HepG2 (cell line): Measurements from ENCODE around the gene CHRM2. TPM values are rescaled to one million over a fixed set of nuclear protein-coding genes. Genes with fewer than 3 reads are reported as not detected.

Source experiments
- ATAC-seq: fragments of 200-7000 bp; cut with Tn5 transposase; 3 replicates; pipeline ENCODE4 v1.9.1; 2020; ENCODE audit warnings: mild to moderate bottlenecking, moderate library complexity
- BruUV-seq: library from RNA; stranded (reverse); fragments of 400-500 nt; replicated peaks from 2 replicates; lab custom pipeline; 2021; lab: Mats Ljungman, UMichigan
- CTCF ChIA-PET: fragments of 300-600 bp; formaldehyde crosslinking; extraction: SDS; loops from one replicate; lab custom pipeline; 2021; ENCODE audit warnings: low total read pairs, inconsistent platforms, low intra/inter-chr PET ratio; lab: Yijun Ruan, JAX
- POLR2A ChIA-PET: fragments of 350-600 bp; sonication (Branson Sonifier 250); formaldehyde crosslinking; loops from one replicate; lab custom pipeline; 2020; ENCODE audit warnings: antibody characterized with exemption, inconsistent platforms; lab: Yijun Ruan, JAX
- DNase-seq: peaks from one replicate; pipeline ENCODE4 v3.0.0-alpha.2; 2015; ENCODE audit warnings: low spot score
- FAIRE-seq: peaks from 3 replicates; lab custom pipeline; 2011; peaks lifted over from hg19 to GRCh38; lab: Jason Lieb, UNC
- H2AFZ ChIP-seq: one replicate; pipeline ENCODE4 v1.6.1; 2011; ENCODE audit warnings: low read length, inconsistent platforms
- H3K27ac ChIP-seq: fragments of 300-600 bp; 3 replicates; pipeline ENCODE4 v1.8.0; 2011; ENCODE audit warnings: mixed run types, mild to moderate bottlenecking, mixed read lengths, low read length, inconsistent platforms; ENCODE audit not compliant: insufficient read depth; ENCODE audit errors: extremely low read length
- H3K27me3 ChIP-seq, 2 experiments: fragments of 200-600 bp in 1 of 2; 2 replicates in 1 of 2; 3 replicates in 1 of 2; pipeline versions ENCODE4 v1.6.0 to v1.8.0; 2011; ENCODE audit warnings: low read length in 2 of 2, mild to moderate bottlenecking in 2 of 2, moderate library complexity in 2 of 2, inconsistent platforms in 1 of 2; ENCODE audit not compliant: insufficient read depth in 2 of 2, control insufficient read depth in 1 of 2
- H3K36me3 ChIP-seq, 2 experiments: fragments of 200-600 bp in 1 of 2; replicated peaks in 1 of 2; 2 replicates in 1 of 2; 3 replicates in 1 of 2; pipeline versions ENCODE4 v1.5.1 to v1.8.0; 2011; ENCODE audit warnings: low read length in 2 of 2, inconsistent platforms in 1 of 2; ENCODE audit not compliant: insufficient read depth in 2 of 2, control insufficient read depth in 1 of 2
- H3K4me1 ChIP-seq: 2 replicates; pipeline ENCODE4 v1.5.1; 2012; ENCODE audit warnings: low read length, inconsistent platforms; ENCODE audit not compliant: insufficient read depth
- H3K4me2 ChIP-seq: 2 replicates; pipeline ENCODE4 v1.6.0; 2011; ENCODE audit warnings: low read depth, low read length, inconsistent platforms
- H3K4me3 ChIP-seq, 3 experiments: fragments of 200-600 bp in 1 of 3; sonication (generic), shearing (Covaris generic) in 1 of 3; replicated peaks in 1 of 3; 2 replicates each; pipeline ENCODE4 v1.5.1; 2011 to 2016; ENCODE audit warnings: low read length in 3 of 3, inconsistent platforms in 2 of 3, low read depth in 2 of 3, mild to moderate bottlenecking in 2 of 3, control low read depth in 1 of 3, mixed read lengths in 1 of 3; ENCODE audit not compliant: insufficient read depth in 1 of 3
- H3K79me2 ChIP-seq: one replicate; pipeline ENCODE4 v1.6.1; 2011; ENCODE audit warnings: low read length, inconsistent platforms; ENCODE audit not compliant: insufficient read depth
- H3K9ac ChIP-seq: 2 replicates; pipeline ENCODE4 v1.6.0; 2011; ENCODE audit warnings: mild to moderate bottlenecking, low read depth, low read length, inconsistent platforms; ENCODE audit not compliant: insufficient read depth
- H3K9me3 ChIP-seq: 2 replicates; pipeline ENCODE4 v1.5.1; 2012; ENCODE audit warnings: mild to moderate bottlenecking, low read length
- H4K20me1 ChIP-seq: 2 replicates; pipeline ENCODE4 v1.6.0; 2011; ENCODE audit warnings: inconsistent platforms, mild to moderate bottlenecking, low read length, moderate library complexity; ENCODE audit not compliant: insufficient read depth
- BCL6 ChIP-seq: IDR thresholded peaks from 2 replicates; pipeline ENCODE4 v1.6.1; 2016; ENCODE audit warnings: missing genetic modification reagents, missing compliant biosample characterization
- ERF ChIP-seq: IDR thresholded peaks from 2 replicates; pipeline ENCODE4 v1.6.1; 2018; ENCODE audit warnings: missing biosample characterization, missing genetic modification reagents
- GTF2F1 ChIP-seq: fragments of 150-350 bp; IDR thresholded peaks from 2 replicates; pipeline ENCODE4 v1.6.1; 2014; ENCODE audit warnings: low read length
- HNRNPK ChIP-seq: fragments of 200-400 bp; formaldehyde crosslinking; IDR thresholded peaks from 2 replicates; pipeline ENCODE4 v1.6.1; 2018; ENCODE audit warnings: low read length, low read depth, moderate library complexity, mild to moderate bottlenecking; ENCODE audit not compliant: poor library complexity, severe bottlenecking
- JARID2 ChIP-seq: sonication (generic); formaldehyde crosslinking; IDR thresholded peaks from 2 replicates; pipeline ENCODE4 v1.8.1; 2023; ENCODE audit warnings: missing genetic modification reagents, inconsistent platforms; ENCODE audit not compliant: insufficient replicate concordance
- KDM1A ChIP-seq: IDR thresholded peaks from 2 replicates; pipeline ENCODE4 v1.6.1; 2016; ENCODE audit warnings: missing compliant biosample characterization
- NONO ChIP-seq, 2 experiments: fragments of 450-650 bp in 1 of 2; sonication (generic) in 1 of 2; formaldehyde crosslinking in 1 of 2; IDR thresholded peaks in 1 of 2; conservative IDR thresholded peaks in 1 of 2; 2 replicates each; pipeline versions ENCODE4 v1.6.1 to v1.8.0; 2017 to 2022; ENCODE audit warnings: mild to moderate bottlenecking in 1 of 2, missing genetic modification reagents in 1 of 2, moderate library complexity in 1 of 2
- PBX2 ChIP-seq: IDR thresholded peaks from 2 replicates; pipeline ENCODE4 v1.6.1; 2016; ENCODE audit warnings: control low read depth
- TIGD3 ChIP-seq: sonication (generic); formaldehyde crosslinking; IDR thresholded peaks from 2 replicates; pipeline ENCODE4 v1.5.1; 2020; ENCODE audit warnings: mild to moderate bottlenecking, missing genetic modification reagents, borderline replicate concordance
- ZNF276 ChIP-seq: sonication (generic); formaldehyde crosslinking; IDR thresholded peaks from 2 replicates; pipeline ENCODE4 v1.4.0; 2020; ENCODE audit warnings: mild to moderate bottlenecking, low read depth, missing genetic modification reagents
- ZNF75D ChIP-seq: sonication (generic); formaldehyde crosslinking; IDR thresholded peaks from 2 replicates; pipeline ENCODE4 v1.8.1; 2023; ENCODE audit warnings: missing genetic modification reagents, mild to moderate bottlenecking, borderline replicate concordance
- ZNF792 ChIP-seq: IDR thresholded peaks from 2 replicates; pipeline ENCODE4 v1.6.1; 2016
- WGBS: methylation state at CpG from one replicate; pipeline ENCODE4 v1.1.6; 2017; ENCODE audit warnings: low lambda C conversion rate; 5-methylcytosine and 5-hydroxymethylcytosine counted together
- in situ Hi-C: cut with HindIII; loops from 2 replicates; pipeline ENCODE4 v1.10.0; 2017; ENCODE audit warnings: low pct_unique_long_range_greater_than_20kb; ENCODE audit not compliant: extremely low pct_ligation_motif_present
- intact Hi-C: fragments of 100-400 bp; cut with micrococcal nuclease; formaldehyde crosslinking; loops from one replicate; pipeline ENCODE4 v1.10.0; 2022; ENCODE audit not compliant: unreplicated experiment
- polyA plus RNA-seq, 8 experiments: library from polyadenylated mRNA; depleted of rRNA in 3 of 8; stranded (reverse) in 7 of 8; unstranded in 1 of 8; fragments of >200 nt; fragmentation: Illumina TruSeq in 4 of 8; extraction: Trizol in 4 of 8; gene quantifications; 2 replicates each; pipeline versions ENCODE4 v1.2.1 to v1.2.3, GENCODE V29; 2011 to 2016; ENCODE audit warnings: low read depth in 4 of 8, missing spikeins in 1 of 8, mixed read lengths in 1 of 8; ENCODE audit not compliant: insufficient read depth in 1 of 8
- total RNA-seq, 5 experiments: library from RNA; depleted of rRNA; stranded (reverse); fragments of >200 nt; fragmentation: Illumina TruSeq; extraction: Trizol; gene quantifications; 2 replicates each; pipeline ENCODE4 v1.2.3, GENCODE V29; 2016; ENCODE audit warnings: low read depth in 1 of 5

Gene CHRM2
- total and polyA plus RNA-seq, 2 of the 13 experiments (the other 11 are each of a cell fraction or from before 2014, with no cell fraction given) = not detected

GRCh38 chr7:136950331-136950730 is 81.9 kb downstream of the CHRM2 start:
- 4% methylated on average over 3 of the region's 3 CpGs for WGBS
- in situ Hi-C loops = no loop called here
- DNase-seq (no peak), FAIRE-seq (no peak), ATAC-seq (no peak)
- no peaks in the 10 kb centered on the region for H3K4me1 ChIP-seq
- H3K4me3 ChIP-seq = no peak overlapping the region
- no peak overlapping the region for H2AFZ ChIP-seq
- no peak overlapping the region for H3K4me2 ChIP-seq
- ChIA-PET CTCF (no interaction called here), POLR2A (no interaction called here)
- no peaks in the 10 kb centered on the region for H3K79me2 ChIP-seq
- no TSS peak for BruUV-seq
- H3K9ac ChIP-seq = no peak overlapping the region
- intact Hi-C loops = no loop called here
- H3K9me3 ChIP-seq = no peaks in the 10 kb centered on the region
- TF ChIP-seq HNRNPK (no peak), KDM1A (CRISPR knock-in tag) (no peak), JARID2 (no peak), ZNF75D (CRISPR knock-in tag) (no peak), ZNF792 (CRISPR knock-in tag) (no peak), PBX2 (CRISPR knock-in tag) (no peak), BCL6 (no peak), TIGD3 (CRISPR knock-in tag) (no peak), ERF (CRISPR knock-in tag) (no peak), NONO (IDR thresholded peaks at IDR 0.05) (no peak), NONO (CRISPR knock-in tag; conservative IDR thresholded peaks at IDR 0.05) (no peak), ZNF276 (CRISPR knock-in tag) (no peak), GTF2F1 (no peak)
- no peaks in the 10 kb centered on the region for H4K20me1 ChIP-seq
- H3K27me3 ChIP-seq = no peaks in the 10 kb centered on the region
- no peak overlapping the region for H3K27ac ChIP-seq
- no peaks in the 10 kb centered on the region for H3K36me3 ChIP-seq
